CD4-positive, alpha-beta T cell treated with Interleukin-15 for 4 hours (primary cell): Measurements from ENCODE around the gene ST6GALNAC1.

Experiments
- DNase-seq: peaks from one replicate; pipeline ENCODE4 v3.0.0-alpha.2; 2020; ENCODE audit warnings: low spot score

Gene ST6GALNAC1

GRCh38 chr17:76675648-76676047 is 32.1 kb upstream of the ST6GALNAC1 start:
- no peak for DNase-seq

- no peak for DNase-seq
These were observed 31.0 kb upstream of the ST6GALNAC1 start for GRCh38 chr17:76674600-76674999.

DNA sequence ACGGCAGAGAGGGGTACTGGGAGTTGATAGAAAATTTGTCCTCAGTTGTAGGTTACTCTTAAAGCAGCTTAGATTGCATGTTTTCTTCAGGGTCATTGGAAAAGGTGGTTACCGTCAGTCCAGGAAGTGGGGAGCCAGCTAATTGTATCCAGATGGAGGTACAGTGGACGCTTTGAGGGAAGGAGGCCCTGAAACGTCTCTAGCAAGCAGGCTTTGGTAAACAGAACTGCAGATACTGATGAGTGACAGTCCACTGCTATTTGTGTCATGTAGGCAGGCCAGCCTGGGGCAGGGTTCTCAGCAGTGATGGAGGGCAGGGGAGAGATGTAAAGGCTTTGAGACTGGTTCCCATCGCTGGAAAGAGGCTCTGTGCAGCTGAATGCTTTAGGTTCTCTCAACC is 30.2 kb upstream of the ST6GALNAC1 start:
- DNase-seq: no peak

DNA sequence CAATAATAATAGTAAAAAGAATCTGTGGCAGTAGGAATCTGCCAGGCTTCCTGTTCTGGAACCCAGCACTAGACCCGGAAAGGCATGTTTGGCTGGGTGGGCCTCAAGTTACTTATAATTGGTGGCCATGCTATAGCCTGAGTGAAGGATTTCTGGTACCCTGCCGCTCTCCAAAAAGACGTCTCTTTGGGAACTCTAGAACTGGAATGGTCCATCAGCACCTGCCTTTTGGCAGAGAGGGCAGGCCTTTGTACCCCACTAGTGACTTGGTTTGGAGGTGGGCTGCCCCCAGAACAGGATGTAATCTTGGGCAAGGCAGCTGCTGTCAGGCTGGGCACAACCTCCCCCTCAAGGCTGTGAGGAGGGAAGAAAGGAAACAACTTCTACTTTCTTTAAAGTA is 29.3 kb upstream of the ST6GALNAC1 start:
- no peak for DNase-seq

DNA sequence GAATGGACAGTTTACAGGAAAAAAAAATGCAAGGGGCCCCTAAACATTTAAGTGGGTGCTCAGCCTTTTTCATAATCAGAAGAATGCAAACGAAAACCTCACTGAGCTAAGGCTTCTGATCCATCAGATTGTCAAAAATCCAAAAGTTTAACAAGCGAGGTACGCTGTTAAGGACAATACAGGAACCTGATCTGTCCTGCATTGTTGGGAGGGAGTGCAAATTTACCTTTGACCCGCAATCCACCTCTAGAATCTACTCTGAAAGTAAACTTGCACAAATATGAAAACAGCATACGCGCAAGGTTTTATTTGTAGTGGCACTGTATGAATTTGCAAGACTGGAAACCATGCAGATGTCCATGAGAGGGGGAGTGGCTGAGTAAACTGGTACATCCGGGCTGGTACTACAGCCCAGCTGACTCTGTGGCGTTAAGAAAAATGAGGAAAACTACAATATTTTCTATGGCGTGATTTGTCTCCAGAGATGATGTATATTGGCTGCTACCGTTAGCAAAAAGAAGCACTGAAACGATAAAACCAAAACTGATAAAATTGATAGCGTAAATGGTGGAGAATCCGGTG is 28.8 kb upstream of the ST6GALNAC1 start:
- no peak for DNase-seq

GRCh38 chr17:76671912-76672262 is 28.3 kb upstream of the ST6GALNAC1 start:
- DNase-seq: no peak

DNA sequence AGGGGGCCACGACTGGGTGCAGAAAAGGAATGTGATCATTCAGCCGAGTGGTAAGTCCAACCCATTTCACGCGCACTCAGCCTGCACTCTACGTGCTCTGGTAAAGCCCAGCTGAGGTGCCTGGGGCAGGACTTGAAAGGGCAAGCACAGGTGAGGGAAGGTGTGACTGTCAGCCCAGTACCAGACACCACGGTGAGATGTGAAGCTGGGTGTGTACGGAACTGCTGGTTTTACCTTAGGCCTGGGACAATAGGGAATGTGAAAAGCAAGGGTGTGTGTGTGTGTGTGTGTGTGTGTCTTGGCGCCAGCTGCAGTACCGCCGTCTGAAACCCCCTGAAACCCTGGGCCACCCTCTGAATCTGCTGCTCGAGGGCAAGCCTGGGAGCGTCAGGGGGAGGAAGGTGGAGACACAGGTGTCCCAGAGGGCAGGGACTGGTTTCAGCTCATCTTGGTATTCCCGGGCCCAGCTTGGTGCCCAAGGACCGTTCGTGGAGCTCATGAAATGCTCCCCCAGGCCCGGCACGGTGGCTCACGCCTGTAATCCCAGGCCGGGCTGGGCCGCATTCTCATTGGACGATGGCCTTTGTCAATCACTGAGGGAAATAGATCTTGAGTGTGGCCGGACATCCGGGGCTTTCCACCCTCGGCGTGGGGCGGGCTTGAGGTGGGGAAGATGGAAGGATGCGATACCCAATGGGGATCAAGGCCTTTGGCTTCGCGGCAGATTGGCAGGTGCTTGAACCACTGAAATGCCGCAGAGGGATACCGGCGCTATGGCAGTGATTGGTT is 27.8 kb upstream of the ST6GALNAC1 start:
- peak; percentile 100 for DNase-seq

GRCh38 chr17:76670718-76671122 is 27.2 kb upstream of the ST6GALNAC1 start:
- DNase-seq: no peak

GRCh38 chr17:76670020-76670717 is 26.6 kb upstream of the ST6GALNAC1 start:
- no peak for DNase-seq

GRCh38 chr17:76667786-76668453 is 24.4 kb upstream of the ST6GALNAC1 start:
- DNase-seq: no peak

DNA sequence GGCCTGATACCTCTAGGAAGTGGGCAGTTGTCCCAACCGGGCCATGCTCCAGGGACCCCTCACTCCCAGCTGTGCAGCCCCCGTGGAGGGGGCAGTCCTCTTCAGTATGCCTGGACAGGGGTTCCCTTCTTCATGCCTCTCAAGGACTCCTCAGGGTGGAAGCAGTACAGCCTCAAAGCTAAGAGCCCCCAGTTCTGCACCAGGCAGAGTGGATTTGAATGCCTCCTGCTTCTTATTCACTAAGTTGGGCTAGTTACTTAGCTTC is 23.9 kb upstream of the ST6GALNAC1 start:
- DNase-seq: no peak

GRCh38 chr17:76660656-76661042 is 17.1 kb upstream of the ST6GALNAC1 start:
- DNase-seq: no peak

DNA sequence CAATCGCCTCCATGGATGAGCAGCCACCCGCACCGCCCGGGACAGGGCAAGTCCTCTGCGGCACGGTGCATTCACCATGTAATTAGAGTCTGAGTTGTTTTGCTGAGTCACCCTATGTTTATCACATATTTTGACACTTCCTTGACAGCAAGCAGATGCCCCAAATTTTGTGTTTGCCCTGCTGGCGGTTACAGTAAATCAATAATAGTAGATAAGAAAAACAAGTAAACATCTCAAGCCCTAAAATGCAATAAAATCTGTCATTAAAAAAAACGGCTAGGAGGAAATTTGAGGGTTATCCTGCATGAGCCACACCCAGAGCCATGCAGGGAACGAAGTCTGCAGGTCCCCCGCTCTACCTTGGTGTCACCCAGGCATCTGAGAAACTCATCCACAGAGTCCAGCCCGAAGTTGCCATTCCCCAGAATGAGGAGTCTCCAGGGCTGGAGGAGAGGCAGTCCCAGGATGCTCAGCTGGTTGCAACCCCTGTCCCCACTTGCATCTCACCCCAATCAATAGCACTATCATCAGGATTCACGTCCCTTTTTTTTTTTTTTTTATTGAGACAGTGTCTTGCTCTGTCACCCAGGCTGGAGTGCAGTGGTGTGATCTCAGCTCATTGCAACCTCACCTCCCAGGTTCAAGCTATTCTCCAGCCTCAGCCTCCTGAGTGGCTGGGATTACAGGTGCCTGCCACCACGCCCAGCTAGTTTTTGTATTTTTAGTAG is 16.5 kb upstream of the ST6GALNAC1 start:
- peak; percentile 55 for DNase-seq

GRCh38 chr17:76658242-76658662 is 14.7 kb upstream of the ST6GALNAC1 start:
- DNase-seq: no peak

DNA sequence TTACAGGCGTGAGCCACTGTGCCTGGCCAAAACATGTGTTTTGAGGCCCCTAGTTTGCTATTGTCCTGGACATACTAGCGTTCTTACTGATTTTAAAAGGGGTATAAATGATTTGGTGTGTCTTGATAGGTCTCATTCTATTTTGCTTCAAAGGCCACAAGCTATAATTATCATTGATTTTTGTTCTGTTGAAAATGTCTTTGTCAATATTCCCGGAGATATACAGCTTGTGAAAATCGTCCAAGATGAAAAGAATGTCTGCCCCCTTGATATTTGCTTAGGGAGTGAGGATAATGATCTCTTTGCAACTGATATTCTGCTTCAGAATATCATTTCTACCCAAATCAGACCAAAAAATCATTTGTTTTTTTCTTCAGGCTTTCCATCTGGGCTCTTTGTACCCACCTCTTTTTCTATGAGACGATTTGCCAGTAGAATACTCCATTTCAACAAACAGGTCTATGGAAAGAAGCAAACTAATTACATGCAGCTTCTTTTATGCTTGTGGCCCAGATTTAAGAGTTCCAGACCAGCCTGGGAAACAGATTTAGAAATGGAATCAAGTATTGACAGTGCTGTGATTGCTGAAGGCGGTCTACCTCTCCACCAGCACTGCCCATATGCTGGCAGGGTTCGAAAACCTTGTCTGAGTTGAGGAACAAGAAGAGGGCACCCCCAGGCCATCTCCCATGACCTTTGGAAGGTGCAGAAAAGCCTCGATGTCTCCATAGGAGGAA is 14.1 kb upstream of the ST6GALNAC1 start:
- no peak for DNase-seq

DNA sequence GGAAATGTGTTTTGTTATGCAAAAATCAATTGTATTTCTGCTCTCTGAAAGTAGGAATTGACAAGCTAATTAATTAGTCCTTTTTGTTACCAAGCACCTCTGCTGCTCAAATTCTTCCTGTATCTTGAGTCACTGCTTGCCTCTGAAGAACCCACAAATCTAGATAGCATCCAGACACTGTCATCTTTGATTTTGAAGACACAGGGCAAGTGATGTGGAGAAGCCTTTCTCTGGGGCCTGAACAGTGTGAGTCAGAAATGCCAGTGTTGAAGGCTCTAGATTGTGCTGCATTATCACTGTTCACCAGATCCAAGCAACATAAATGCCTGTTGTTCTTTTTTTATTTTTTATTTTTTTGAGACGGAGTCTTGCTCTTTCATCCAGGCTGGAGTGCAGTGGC is 10.9 kb upstream of the ST6GALNAC1 start:
- no peak for DNase-seq

- no peak for DNase-seq
These were observed 6.9 kb upstream of the ST6GALNAC1 start for GRCh38 chr17:76650504-76650903.

DNA sequence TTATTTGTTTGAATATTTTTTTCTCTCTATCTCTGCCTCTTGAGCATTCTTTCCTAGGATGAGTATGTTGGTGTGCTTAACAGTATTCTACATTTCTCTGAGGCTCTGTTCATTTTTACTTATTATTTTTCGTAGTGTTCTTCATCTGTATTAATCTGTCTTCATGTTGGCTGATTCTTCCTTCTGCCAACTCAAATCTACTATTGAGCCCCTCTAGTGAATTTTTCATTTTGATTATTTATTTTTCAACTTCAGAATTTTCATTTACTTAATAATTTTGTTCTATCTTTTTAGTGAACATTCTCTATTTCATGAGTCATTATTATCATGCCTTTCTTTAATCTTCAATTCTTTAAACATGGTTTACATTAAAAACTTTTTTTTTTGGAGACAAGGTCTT is 3.2 kb upstream of the ST6GALNAC1 start:
- DNase-seq: no peak

DNA sequence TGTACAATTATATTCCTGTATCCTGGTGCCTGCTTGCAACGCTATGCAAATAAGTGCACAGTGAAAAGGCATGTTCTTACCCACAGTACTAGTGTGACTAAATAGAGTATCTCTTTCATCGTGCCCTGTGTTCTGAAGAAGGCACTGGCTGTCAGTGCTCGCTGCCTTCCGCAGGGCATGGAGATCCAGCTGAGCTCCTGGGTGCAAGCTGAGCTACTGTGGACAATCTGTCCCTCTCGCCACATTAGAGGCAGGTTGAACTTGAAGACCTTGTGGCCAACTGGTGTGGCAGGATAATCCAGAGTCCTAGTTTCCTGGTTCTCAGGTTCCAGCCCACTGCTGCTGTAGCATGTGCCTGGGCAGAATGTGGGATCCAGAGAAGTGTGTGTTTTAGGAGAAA is 1.9 kb upstream of the ST6GALNAC1 start:
- no peak for DNase-seq

- DNase-seq: no peak
These were observed 1.4 kb upstream of the ST6GALNAC1 start for GRCh38 chr17:76644995-76645394.

GRCh38 chr17:76642994-76643393 is 563 bp downstream of the ST6GALNAC1 start:
- no peak for DNase-seq
